A673 (cell line): ENCODE measurements around the gene C3orf62.

Source experiments
- EZH2 ChIP-seq: fragments of 200-600 bp; sonication (generic); IDR thresholded peaks from 2 replicates; pipeline ENCODE4 v1.6.1; 2017; ENCODE audit warnings: borderline replicate concordance, low read depth, mild to moderate bottlenecking, mixed read lengths, antibody characterized with exemption, low read length; ENCODE audit not compliant: poor library complexity, severe bottlenecking
- TF ChIP-seq, protein P1 (sequence below): fragments of 300-800, 200-600 bp; sonication (generic); conservative IDR thresholded peaks from 2 replicates; pipeline ENCODE4 v1.5.1; 2017; ENCODE audit warnings: low read depth, mild to moderate bottlenecking, antibody characterized with exemption, low read length, moderate library complexity, mixed read lengths

DNA sequence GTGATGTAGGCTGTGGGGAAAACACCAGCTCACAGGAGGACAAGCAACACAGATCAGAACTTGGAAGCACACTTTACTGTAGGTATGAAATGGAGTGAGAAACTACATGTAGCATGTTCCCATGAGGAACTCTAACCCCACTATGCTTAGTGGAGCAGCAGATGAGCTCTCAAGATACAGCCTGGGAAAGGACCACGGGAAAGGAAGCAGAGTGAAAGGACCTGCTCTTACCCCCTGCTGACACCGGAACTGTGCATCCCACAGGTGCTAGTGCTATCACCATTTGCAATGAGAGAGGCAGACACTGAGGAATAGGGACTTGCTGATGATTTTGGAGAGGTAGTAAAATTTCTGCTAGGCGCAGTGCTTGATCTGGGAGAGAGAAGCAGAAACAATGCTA lies 34.3 kb upstream of the C3orf62 start:
- TF ChIP-seq, protein P1, sequence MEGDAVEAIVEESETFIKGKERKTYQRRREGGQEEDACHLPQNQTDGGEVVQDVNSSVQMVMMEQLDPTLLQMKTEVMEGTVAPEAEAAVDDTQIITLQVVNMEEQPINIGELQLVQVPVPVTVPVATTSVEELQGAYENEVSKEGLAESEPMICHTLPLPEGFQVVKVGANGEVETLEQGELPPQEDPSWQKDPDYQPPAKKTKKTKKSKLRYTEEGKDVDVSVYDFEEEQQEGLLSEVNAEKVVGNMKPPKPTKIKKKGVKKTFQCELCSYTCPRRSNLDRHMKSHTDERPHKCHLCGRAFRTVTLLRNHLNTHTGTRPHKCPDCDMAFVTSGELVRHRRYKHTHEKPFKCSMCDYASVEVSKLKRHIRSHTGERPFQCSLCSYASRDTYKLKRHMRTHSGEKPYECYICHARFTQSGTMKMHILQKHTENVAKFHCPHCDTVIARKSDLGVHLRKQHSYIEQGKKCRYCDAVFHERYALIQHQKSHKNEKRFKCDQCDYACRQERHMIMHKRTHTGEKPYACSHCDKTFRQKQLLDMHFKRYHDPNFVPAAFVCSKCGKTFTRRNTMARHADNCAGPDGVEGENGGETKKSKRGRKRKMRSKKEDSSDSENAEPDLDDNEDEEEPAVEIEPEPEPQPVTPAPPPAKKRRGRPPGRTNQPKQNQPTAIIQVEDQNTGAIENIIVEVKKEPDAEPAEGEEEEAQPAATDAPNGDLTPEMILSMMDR, result no peak
- TF ChIP-seq EZH2, result no peak
